HS-5 (cell line): ENCODE measurements around the gene KMT5C.
"Not testable (repeated sequence)": the region's sequence is repeated elsewhere in the genome, so short reads cannot be mapped to it uniquely, and the experiment has no call there.

Experiments used
- DNase-seq: peaks from one replicate; pipeline ENCODE4 v3.0.0-alpha.2; 2012; ENCODE audit warnings: low read depth

The KMT5C gene

DNA sequence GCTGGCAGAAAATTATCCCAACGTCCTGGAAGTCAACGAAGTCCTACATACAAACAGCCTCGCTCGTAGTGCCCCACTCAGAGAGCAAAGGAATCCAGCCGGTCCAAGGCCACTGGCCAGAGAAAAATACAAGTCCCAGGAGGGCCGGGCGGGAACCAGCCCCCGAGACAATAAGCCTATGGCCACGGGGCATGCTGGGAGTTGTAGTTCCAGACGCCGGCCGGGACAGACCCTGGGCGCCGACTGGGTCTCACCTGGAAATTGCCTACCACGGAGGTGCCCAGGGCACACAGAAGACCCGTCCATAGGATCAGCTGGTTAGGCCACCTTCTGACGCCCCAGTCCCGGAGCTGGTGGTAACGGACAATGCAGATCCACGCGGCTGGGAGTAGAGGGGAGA, 19.9 kb upstream of the KMT5C start:
- DNase-seq, result no peak

- DNase-seq, result no peak
These were observed 18.7 kb upstream of the KMT5C start for GRCh38 chr19:55320844-55321419.

DNA sequence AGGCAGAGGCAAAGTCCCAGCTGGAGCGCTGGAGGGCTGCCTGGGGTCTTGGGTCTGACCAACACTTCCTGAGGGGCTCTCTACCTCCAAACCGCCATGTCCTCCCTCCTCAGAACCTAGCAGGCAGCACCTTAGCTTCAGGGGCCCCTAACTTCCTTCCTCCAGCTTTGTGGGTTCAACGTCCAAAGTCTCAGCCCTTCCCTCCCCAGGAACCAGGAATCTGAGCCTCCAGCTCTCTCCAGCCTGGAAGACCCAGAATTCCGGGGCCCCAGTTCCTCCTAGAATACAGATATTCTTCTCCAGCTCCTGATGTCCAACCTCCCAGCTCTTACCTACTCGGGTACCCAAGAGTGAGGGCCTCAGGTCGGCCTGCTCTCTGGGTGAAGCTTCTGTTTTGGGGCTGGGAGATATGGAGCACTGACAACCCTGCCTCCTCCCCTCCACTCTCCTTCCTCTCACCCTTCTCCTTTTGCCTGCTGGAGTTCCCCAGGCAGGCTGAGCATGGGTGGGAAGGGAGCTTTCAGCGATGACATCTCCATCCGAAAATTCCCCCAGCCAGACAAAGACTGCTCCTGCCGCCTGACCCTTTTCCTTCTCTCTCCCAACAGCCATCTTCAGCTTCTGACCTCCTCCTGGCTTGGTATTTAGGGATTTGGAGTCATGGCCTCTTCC, 18.1 kb upstream of the KMT5C start:
- no peak for DNase-seq

- DNase-seq, result no peak
These were observed 17.3 kb upstream of the KMT5C start for GRCh38 chr19:55322204-55322885.

DNA sequence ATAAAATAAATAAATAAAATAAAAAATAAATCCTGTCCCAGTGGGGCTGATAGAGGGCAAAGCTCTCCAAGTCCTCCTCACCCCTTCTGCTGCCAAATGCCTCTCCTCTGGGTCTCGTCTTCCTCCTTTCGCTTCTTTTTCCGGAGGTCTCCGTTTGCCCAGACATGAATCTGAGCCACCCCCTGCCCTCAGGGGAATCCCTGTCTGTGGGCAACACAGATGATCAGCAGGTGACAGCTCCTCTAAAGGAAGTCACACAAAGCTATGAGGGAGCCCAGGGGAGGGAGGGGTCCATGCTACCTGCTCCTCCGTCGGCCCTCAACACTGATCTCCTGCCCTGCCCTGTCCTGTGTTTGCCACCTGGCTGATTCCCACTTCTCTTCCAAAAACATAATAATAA, 15.0 kb upstream of the KMT5C start:
- no peak for DNase-seq

GRCh38 chr19:55325172-55325571, 14.5 kb upstream of the KMT5C start, which contains the start of gene TMEM150B:
Gene TMEM150B, minus strand, starts transcription at chr19:55325341. Its CDS starts 4,305 bp downstream, at chr19:55321036.
- no peak for DNase-seq

DNA sequence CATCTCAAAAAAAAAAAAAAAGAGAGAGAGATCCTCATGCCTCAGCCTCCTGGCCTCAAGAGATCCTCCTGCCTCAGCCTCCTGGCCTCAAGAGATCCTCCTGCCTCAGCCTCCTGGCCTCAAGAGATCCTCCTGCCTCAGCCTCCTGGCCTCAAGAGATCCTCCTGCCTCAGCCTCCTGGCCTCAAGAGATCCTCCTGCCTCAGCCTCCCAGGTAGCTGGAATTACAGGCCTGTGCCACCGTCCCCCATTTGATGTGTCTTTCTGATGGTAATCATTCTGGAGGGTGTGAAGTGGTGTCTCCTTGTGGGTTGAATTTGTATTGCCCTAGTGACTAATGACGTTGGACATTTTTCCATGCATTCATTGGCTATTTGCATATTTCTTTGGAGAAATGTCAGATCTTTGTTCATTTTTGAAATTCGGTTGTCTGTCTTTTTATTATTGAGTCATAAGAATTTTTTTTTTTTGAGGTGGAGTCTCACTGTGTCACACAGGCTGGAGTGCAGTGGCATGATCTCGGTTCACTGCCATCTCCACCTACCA, 10.8 kb upstream of the KMT5C start:
- DNase-seq, result not testable (repeated sequence)

GRCh38 chr19:55329791-55330190, 9.9 kb upstream of the KMT5C start:
- DNase-seq, result peak; percentile 23

- DNase-seq, result no peak
These were observed 5.8 kb upstream of the KMT5C start for GRCh38 chr19:55333870-55334269.

DNA sequence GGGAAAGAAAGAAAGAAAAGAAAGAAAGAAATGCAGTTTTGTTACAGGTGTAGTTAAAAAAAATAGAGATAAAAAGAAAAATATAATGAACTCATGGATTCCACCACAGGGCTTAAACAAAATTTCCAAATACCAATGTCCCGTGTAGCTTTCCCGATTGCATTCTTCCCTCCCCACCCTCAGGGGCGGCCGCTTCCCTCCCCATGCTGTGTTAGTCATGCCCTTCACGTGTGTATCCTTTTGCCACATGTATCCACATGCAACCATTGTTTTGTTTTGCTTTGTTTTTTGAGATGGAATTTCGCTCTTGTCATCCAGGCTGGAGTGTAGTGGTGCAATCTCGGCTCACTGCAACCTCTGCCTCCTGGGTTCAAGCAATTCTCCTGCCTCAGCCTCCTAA, 3.6 kb upstream of the KMT5C start:
- DNase-seq, result peak; percentile 25

DNA sequence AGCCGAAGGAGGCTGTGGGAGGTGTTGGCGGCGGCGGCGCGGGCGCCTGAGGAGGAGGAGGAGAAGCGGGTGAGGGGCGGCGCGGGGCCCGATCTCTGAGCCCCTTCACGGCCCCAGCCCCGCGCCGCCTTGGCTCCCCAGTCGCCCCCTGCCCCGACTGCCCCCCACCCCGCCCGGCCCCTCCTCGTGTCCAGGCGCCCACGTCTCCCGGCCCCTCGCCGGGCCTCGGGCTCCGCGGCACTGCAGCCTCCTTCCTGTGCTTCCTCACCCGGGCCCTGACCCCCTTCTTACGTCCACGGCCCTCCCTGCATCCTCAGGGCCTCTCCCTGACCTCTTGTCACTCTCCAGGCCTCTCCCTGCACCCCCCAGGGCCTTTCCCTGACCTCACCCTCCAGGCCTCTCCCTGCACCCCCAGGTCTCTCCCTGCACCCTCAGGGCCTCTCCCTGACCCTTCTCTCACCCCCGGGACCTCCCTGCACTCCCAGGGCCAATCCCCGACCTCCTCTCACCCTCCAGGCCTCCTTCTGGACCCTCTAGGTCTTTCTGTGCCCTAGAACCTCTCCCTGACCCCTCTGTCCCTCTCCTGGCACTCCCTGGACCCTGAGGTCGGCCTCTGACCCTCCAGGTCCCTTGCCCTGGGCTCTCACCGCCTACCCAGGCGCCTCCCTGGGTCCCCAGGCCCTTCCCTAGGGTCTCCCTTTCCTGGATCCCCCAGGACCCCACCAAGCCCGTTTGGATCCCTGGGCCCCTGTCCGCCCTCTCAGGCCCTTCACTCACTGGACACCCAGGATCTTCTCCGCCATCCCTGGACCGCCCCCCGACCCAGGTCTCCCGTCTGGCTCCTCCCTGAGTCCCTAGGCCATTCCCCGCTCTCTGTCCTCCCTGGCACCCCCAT, 460 bp downstream of the KMT5C start:
- no peak for DNase-seq

- DNase-seq, result no peak
These were observed 1.1 kb downstream of the KMT5C start for GRCh38 chr19:55340784-55341147.

DNA sequence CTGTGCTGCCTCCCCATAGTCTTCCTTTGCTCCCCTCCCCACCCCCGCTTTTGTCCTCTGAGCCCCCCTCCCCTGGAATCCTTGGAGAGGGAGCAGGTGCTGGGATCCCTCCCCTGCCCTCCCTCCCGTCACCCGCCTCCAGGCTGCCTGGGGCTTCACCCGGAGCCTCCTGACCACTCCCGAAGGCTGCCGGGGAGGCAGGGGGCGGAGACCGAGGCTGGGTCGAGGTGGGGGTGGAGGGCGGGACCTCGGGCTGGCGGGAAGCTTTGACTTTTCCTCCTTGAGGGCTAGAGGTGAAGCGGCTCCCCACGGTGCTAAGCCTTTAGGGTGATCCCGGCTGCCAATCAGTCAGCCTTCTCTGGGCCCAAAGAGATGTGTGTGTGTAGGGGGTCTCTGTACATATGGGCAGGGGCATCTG, 1.5 kb downstream of the KMT5C start:
- no peak for DNase-seq

DNA sequence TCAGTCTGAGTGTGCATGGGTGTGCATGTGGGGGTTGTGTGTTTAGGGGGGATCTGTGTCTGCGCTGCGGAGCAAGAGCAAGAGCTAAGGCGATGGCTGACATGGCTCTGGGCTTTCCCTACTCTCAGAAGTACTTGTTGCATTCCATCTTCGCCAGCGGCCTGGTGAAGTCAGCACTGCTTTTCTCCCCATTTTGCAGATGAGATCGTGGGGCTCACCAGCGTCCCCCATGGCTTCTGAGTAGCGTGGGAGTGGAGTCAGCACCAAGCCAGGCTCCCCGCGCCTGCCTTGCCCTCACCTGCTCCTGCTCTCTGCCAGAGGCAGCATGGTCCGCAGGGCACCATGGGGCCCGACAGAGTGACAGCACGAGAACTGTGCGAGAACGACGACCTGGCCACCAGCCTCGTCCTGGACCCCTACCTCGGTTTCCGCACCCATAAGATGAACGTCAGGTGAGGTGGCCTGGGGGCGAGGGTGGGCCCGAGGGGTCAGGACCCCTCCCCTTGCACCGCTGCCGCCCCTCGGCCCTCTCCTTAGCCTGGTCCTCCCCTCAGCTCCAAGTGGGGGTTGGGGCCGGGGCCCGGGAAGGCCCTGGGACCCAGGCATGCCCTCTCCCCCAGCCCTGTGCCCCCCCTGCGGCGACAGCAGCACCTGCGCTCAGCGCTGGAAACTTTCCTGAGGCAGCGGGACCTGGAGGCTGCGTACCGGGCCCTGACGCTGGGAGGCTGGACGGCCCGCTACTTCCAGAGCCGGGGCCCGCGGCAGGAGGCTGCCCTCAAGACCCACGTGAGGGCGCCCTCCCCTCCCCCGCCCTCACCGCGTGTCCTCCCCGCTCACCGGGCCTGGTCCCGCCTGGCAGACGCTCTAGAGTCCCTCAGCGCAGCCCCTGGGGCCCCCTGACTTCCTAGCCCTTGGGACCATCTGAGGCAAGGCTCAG, 2.2 kb downstream of the KMT5C start:
- DNase-seq, result no peak

DNA sequence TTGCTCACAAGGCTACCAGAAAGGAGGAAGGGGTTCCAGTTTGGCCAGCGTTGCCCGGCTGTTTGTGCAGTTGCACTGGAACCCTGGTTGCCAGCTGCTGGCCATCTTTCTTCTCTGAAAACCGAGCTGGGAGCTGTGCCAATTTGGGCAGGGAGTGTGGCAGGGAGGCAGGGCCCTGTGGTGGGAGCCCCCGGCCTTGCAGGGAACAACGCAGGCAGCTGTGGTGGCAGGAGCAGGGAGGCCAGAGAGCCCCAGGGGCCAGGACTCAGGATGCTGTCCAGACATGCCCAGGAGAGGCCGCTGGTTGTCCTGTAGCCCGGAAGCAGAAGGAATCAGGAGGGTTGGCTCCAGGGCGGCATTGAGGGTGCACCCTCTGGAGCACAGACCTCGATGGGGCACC, 4.8 kb downstream of the KMT5C start:
- DNase-seq, result no peak

- no peak for DNase-seq
These were observed 5.6 kb downstream of the KMT5C start for GRCh38 chr19:55345101-55345817.

GRCh38 chr19:55345818-55346724, 6.4 kb downstream of the KMT5C start:
- DNase-seq, result no peak

DNA sequence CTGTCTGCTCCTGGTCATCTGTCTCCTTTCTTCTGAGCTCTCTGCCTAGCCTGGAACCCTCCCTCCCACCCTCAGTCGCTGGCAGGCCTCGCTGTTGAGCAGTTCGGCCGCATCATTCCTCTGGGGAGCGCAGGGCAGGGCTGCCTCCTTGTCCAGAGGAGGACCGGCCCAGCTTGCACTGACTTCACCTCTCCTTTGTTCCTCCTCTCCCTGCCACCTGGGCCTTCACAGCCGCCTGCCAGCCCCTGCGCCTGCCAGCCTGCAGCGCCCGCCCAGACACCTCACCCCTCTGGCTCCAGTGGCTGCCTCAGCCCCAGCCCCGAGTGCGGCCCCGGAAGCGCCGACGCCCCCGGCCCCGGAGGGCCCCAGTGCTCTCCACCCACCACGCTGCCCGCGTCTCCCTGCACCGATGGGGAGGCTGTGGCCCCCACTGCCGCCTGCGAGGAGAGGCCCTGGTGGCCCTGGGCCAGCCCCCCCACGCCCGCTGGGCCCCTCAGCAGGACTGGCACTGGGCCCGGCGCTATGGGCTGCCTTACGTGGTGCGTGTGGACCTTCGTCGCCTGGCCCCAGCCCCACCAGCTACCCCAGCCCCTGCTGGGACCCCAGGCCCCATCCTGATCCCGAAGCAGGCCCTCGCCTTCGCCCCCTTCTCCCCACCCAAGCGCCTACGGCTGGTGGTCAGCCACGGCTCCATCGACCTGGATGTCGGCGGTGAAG, 7.2 kb downstream of the KMT5C start:
- DNase-seq, result no peak
